NT2/D1 (cell line): Measurements from ENCODE around the gene LGI4.

Experiments used
- YY1 ChIP-seq: IDR thresholded peaks from 2 replicates; pipeline ENCODE4 v1.6.1; 2011; ENCODE audit not compliant: insufficient read length, insufficient read depth
- ZNF274 ChIP-seq: IDR thresholded peaks from 2 replicates; pipeline ENCODE4 v1.6.1; 2011; ENCODE audit warnings: mild to moderate bottlenecking, low read depth, low read length

DNA sequence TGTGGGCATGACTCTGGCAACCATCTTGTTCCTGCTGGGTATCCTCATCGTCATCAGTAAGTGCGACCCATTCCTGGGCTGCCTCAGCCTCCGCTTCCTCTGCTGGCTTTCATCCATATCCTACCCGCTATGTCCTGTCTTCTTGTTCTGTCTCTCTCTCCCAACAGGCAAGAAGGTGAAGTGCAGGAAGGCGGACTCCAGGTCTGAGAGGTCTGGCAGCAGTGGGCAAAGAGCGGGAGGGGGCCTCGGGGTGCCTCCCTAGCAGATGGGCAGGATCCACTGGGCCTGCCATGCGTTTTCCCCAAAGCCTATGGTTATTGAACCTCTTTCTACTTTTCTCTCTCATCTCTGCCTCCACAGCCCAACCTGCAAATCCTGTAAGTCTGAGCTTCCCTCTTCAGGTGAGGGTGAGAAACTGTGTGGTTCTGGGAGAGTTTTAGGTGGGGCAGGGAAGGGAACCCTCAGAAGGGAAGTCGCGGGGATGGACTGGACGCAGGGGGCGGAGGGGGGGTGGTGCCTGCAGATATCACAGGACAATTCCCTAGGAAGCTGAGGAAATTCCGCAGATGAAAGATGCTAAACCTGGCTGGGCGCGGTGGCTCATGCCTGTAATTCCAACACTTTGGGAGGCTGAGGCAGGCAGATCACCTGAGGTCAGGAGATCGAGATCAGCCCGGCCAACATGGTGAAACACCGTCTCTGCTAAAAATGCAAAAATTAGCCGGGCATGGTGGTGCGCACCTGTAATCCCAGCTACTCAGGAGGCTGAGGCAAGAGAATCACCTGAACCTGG, 16.6 kb upstream of the LGI4 start:
- TF ChIP-seq YY1 (no peak), ZNF274 (no peak)
